Keratinocyte (primary cell): ENCODE data around the gene LGR6. TPM values are rescaled to one million over a fixed set of nuclear protein-coding genes. Genes with fewer than 3 reads are reported as not detected.

ENCODE experiments used
- DNase-seq: peaks from one replicate; pipeline ENCODE4 v3.0.0-alpha.2; 2011; ENCODE audit warnings: low read depth, missing footprints, low spot score
- FAIRE-seq: peaks from 2 replicates; lab custom pipeline; 2011; peaks lifted over from hg19 to GRCh38; lab: Jason Lieb, UNC
- H2AFZ ChIP-seq: 2 replicates; pipeline ENCODE4 v1.6.0; 2012; ENCODE audit warnings: low read length, control low read depth, inconsistent platforms; ENCODE audit not compliant: control insufficient read depth
- H3K27ac ChIP-seq: 2 replicates; pipeline ENCODE4 v1.5.1; 2011; ENCODE audit warnings: low read length; ENCODE audit not compliant: control insufficient read depth, insufficient read depth
- H3K27me3 ChIP-seq: 3 replicates; pipeline ENCODE4 v1.6.0; 2011; ENCODE audit warnings: low read length; ENCODE audit not compliant: control insufficient read depth, insufficient read depth; ENCODE audit errors: extremely low read depth
- H3K36me3 ChIP-seq, 2 experiments: 2 replicates in 1 of 2; 3 replicates in 1 of 2; pipeline ENCODE4 v1.5.1; 2011; ENCODE audit warnings: low read length in 2 of 2, mild to moderate bottlenecking in 1 of 2; ENCODE audit not compliant: control insufficient read depth in 2 of 2, insufficient read depth in 2 of 2; ENCODE audit errors: extremely low read depth in 1 of 2
- H3K4me1 ChIP-seq: 3 replicates; pipeline ENCODE4 v1.5.1; 2011; ENCODE audit warnings: low read length; ENCODE audit not compliant: control insufficient read depth, insufficient read depth; ENCODE audit errors: extremely low read depth
- H3K4me2 ChIP-seq: 3 replicates; pipeline ENCODE4 v1.6.0; 2011; ENCODE audit warnings: low read depth, low read length; ENCODE audit not compliant: control insufficient read depth, insufficient read depth; ENCODE audit errors: extremely low read depth
- H3K4me3 ChIP-seq, 3 experiments: fragments of 200-600 bp in 1 of 3; sonication (generic) in 1 of 3; 2 replicates in 2 of 3; 3 replicates in 1 of 3; pipeline ENCODE4 v1.5.1; 2011 to 2016; ENCODE audit warnings: low read length in 3 of 3, mild to moderate bottlenecking in 3 of 3, control low read depth in 2 of 3, inconsistent platforms in 1 of 3, low read depth in 1 of 3, mixed read lengths in 1 of 3, mixed run types in 1 of 3, moderate library complexity in 1 of 3; ENCODE audit not compliant: control insufficient read depth in 2 of 3, insufficient read depth in 2 of 3; ENCODE audit errors: extremely low read depth in 1 of 3
- H3K79me2 ChIP-seq: 2 replicates; pipeline ENCODE4 v1.6.0; 2012; ENCODE audit warnings: low read length; ENCODE audit not compliant: control insufficient read depth, insufficient read depth
- H3K9ac ChIP-seq: 3 replicates; pipeline ENCODE4 v1.6.0; 2011; ENCODE audit warnings: low read length; ENCODE audit not compliant: control insufficient read depth, insufficient read depth; ENCODE audit errors: extremely low read depth
- H3K9me1 ChIP-seq: 3 replicates; pipeline ENCODE4 v1.6.0; 2011; ENCODE audit warnings: low read length; ENCODE audit not compliant: control insufficient read depth, insufficient read depth; ENCODE audit errors: extremely low read depth
- H3K9me3 ChIP-seq: 2 replicates; pipeline ENCODE4 v1.5.1; 2012; ENCODE audit warnings: low read depth, low read length; ENCODE audit not compliant: control insufficient read depth
- H4K20me1 ChIP-seq: 3 replicates; pipeline ENCODE4 v1.6.0; 2011; ENCODE audit warnings: low read length; ENCODE audit not compliant: control insufficient read depth, insufficient read depth; ENCODE audit errors: extremely low read depth
- CTCF ChIP-seq, 3 experiments: IDR thresholded peaks in 1 of 3; conservative IDR thresholded peaks in 1 of 3; optimal IDR thresholded peaks in 1 of 3; 2 replicates in 2 of 3; 3 replicates in 1 of 3; pipeline versions ENCODE3 to v1.5.1; 2011; ENCODE audit warnings: low read length in 3 of 3, mild to moderate bottlenecking in 3 of 3, moderate library complexity in 2 of 3, control low read depth in 1 of 3, inconsistent platforms in 1 of 3; ENCODE audit not compliant: insufficient read depth in 2 of 3; ENCODE audit errors: extremely low read depth in 1 of 3
- EZH2 ChIP-seq: IDR thresholded peaks from one replicate; pipeline ENCODE4 v1.6.1; 2012; ENCODE audit warnings: inconsistent platforms, mild to moderate bottlenecking, low read length, moderate library complexity
- dilution Hi-C: fragments of 300-500 bp; cut with MboI; formaldehyde crosslinking; loops from one replicate; pipeline ENCODE4 v1.7.0; 2020; ENCODE audit warnings: low sequenced_read_pairs; ENCODE audit not compliant: extremely low pct_ligation_motif_present
- polyA plus RNA-seq, 5 experiments: library from polyadenylated mRNA; depleted of rRNA in 3 of 5; stranded (reverse) in 3 of 5; stranded (forward) in 1 of 5; unstranded in 1 of 5; fragments of >200 nt; gene quantifications; 1 replicate in 1 of 5; 2 replicates in 3 of 5; 3 replicates in 1 of 5; pipeline versions ENCODE4 v1.2.1 to v1.2.3, GENCODE V29; 2011 to 2012; ENCODE audit warnings: missing spikeins in 2 of 5, low read depth in 1 of 5, low replicate concordance in 1 of 5

The LGR6 gene
- polyA plus RNA-seq, 1 donor (not counting 4 experiments of a cell fraction or from before 2014, with no cell fraction given): 0.42 TPM

DNA sequence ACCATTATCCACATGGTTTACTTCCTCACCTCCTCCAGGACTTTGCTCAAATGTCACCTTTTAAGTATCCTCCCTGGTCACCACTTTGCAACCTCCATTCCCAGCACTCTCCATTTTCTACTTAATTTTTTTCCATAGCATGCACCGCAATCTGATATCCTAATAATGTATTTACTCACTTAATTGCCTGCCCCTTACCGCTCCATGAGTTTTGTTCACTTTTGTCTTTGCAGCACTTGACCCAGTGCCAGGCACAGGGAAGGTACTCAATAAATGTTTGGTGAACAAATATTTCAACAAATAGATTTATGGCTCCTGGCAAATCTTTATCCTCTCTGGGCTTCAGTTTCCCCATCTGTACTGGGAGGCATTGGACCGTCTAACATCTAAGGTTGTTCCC, 94.6 kb downstream of the LGR6 start:
- no peak overlapping the region for H2AFZ ChIP-seq
- no peak overlapping the region for H3K4me3 ChIP-seq
- no peaks in the 10 kb centered on the region for H3K36me3 ChIP-seq
- H3K9me1 ChIP-seq: no peaks in the 10 kb centered on the region
- H4K20me1 ChIP-seq: no peaks in the 10 kb centered on the region
- peaks cover 27% of the 10 kb centered on the region for H3K4me1 ChIP-seq
- dilution Hi-C loops: no loop called here
- H3K79me2 ChIP-seq: no peaks in the 10 kb centered on the region
- no peak overlapping the region for H3K4me2 ChIP-seq
- H3K9me3 ChIP-seq: no peaks in the 10 kb centered on the region
- H3K27ac ChIP-seq: no peak overlapping the region
- DNase-seq (no peak), FAIRE-seq (no peak)
- H3K27me3 ChIP-seq: no peaks in the 10 kb centered on the region
- no peak overlapping the region for H3K9ac ChIP-seq
- TF ChIP-seq EZH2: no peak
- TF ChIP-seq CTCF (optimal IDR thresholded peaks at IDR 0.05 in 1 of 3, IDR thresholded peaks at IDR 0.05 in 1 of 3, conservative IDR thresholded peaks at IDR 0.05 in 1 of 3; ENCODE audit: extremely low read depth in 1 of 3, insufficient read depth in 2 of 3, low read length in 3 of 3): no peak

DNA sequence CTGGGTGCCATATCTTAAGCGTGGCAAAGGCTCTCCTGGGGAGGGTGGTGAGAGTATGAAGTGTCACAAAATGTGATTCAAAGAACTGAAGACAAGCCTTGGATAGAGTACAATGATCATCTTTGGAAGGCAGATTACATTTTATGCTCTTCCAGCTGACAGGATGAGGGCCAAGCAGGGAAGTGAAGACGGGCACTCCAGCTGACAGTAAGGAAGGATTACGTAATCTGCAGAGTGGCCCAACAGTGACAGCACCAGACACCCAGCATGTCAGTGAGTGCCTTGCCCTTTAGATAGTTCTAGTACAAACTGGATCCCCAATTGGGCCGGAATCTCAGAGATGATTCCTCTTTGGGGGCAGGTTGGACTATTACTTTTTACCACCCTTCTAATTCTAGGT, 95.4 kb downstream of the LGR6 start:
- TF ChIP-seq EZH2 (no peak), CTCF (optimal IDR thresholded peaks at IDR 0.05 in 1 of 3, IDR thresholded peaks at IDR 0.05 in 1 of 3, conservative IDR thresholded peaks at IDR 0.05 in 1 of 3; ENCODE audit: extremely low read depth in 1 of 3, insufficient read depth in 2 of 3, low read length in 3 of 3) (no peak)
- Histone ChIP-seq H3K79me2 (no peaks in the 10 kb centered on the region), H3K4me2 (no peak overlapping the region), H3K27ac (no peak overlapping the region), H3K9ac (no peak overlapping the region), H2AFZ (no peak overlapping the region), H4K20me1 (no peaks in the 10 kb centered on the region), H3K9me3 (no peaks in the 10 kb centered on the region), H3K27me3 (no peaks in the 10 kb centered on the region), H3K4me3 (no peak overlapping the region), H3K9me1 (no peaks in the 10 kb centered on the region), H3K36me3 (no peaks in the 10 kb centered on the region), H3K4me1 (peaks cover 20% of the 10 kb centered on the region)
- DNase-seq (no peak), FAIRE-seq (no peak)
- dilution Hi-C loops: no loop called here
